ENCODE data around the gene WNK1.

The WNK1 gene

GRCh38 chr12:870378-870777 lies 118.0 kb downstream of the WNK1 start:
- DNase-seq = no peak

DNA sequence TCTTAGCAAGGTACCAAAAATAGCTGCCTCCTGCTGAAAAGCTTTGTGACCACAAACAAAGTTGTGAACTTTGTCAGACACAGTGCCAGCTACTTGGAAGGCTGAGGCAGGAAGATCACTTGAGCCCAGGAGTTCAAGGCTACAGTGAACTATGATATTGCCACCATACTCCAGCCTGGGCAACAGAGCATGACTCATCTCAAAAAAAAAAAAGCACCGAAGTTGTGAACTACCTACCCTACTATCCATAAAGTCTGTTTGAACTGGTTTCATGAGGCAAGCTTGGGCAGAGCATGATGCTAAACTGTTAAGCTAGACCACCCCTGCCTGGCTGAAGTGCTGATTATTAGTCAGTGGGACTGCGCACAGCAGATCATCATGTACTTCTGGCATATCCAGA lies 121.6 kb downstream of the WNK1 start:
- no peak for DNase-seq

DNA sequence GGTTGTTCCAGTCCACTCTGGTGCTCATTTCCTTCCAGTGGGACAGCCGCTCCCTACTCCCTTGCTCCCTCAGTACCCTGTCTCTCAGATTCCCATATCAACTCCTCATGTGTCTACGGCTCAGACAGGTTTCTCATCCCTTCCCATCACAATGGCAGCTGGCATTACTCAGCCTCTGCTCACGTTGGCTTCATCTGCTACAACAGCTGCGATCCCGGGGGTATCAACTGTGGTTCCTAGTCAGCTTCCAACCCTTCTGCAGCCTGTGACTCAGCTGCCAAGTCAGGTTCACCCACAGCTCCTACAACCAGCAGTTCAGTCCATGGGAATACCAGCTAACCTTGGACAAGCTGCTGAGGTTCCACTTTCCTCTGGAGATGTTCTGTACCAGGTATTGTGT lies 127.3 kb downstream of the WNK1 start:
- DNase-seq = no peak

GRCh38 chr12:880656-881055 lies 128.3 kb downstream of the WNK1 start:
- DNase-seq = no peak

GRCh38 chr12:884746-885414 lies 132.5 kb downstream of the WNK1 start:
- DNase-seq = no peak

GRCh38 chr12:885701-886100 lies 133.3 kb downstream of the WNK1 start:
- DNase-seq = no peak

DNA sequence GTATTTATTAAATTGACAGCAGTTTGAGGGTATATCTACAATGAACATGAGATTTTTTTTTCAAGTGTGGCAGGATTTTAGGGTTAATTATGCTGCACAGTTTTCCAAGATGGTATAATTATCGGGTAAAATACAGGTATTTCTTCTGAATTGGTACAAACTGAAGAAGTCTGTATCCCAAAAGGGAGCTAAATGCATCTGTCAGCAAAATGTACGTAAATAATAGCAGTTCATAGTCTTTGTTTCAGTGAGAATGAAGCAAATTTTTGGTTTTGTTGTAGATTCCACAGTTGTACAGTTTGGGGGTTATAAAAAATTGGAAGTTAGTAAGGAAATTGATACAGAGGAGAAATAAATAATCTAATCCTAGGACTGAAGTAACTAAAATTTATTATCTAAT lies 133.8 kb downstream of the WNK1 start:
- no peak for DNase-seq

DNA sequence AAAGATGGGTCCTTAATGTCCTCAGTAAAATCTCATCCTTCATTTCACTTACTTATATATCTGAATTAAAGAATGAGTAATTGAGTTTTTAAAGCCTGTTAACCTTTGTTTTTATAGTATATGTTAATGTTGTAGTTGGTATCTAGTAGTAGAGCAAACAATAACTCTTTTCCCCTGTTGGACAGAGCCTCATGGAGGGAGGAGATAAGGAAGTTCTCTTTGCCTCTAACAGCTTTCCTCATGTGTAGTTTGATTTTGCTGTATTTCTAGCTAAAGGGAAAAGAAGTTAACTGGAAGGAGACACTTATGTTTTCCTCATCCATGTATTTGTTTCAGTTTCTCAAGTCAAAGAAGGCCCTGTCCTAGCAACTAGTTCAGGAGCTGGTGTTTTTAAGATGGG lies 141.8 kb downstream of the WNK1 start:
- DNase-seq = no peak

DNA sequence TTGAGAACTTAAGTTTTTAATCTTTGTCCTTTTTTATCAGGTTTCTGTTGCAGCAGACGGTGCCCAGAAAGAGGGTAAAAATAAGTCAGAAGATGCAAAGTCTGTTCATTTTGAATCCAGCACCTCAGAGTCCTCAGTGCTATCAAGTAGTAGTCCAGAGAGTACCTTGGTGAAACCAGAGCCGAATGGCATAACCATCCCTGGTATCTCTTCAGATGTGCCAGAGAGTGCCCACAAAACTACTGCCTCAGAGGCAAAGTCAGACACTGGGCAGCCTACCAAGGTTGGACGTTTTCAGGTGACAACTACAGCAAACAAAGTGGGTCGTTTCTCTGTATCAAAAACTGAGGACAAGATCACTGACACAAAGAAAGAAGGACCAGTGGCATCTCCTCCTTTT lies 143.7 kb downstream of the WNK1 start:
- DNase-seq = no peak

DNA sequence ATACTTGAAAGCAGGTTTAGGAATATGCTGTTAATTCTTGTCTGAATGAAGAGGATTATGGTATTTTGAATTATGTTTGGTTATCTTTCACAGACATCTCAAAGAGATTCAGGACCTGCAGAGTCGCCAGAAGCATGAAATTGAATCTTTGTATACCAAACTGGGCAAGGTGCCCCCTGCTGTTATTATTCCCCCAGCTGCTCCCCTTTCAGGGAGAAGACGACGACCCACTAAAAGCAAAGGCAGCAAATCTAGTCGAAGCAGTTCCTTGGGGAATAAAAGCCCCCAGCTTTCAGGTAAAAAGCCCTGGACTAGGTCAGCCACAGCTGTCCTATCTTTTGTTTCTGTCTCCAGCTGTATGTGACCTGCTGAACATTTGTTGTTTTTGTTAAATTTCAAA lies 145.0 kb downstream of the WNK1 start:
- DNase-seq = no peak

DNA sequence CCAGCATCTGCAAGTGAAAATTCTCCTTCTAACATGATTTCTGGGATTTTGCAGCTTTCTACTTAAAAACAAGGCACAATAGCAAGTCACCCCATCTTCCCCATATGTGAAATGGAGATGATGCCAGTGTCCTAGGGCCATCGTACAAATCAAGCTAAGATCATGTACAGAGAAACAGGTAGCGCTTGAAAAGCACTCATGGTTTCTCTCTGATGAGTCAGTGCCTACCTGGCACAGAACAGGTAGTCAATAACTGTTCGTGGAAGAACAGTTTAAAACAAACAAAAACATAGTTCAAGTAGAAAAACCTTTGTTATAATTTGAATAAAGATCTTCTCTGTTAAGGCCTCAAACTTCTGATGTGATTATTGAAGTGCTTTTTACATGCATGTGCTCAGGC lies 150.2 kb downstream of the WNK1 start:
- DNase-seq = no peak

DNA sequence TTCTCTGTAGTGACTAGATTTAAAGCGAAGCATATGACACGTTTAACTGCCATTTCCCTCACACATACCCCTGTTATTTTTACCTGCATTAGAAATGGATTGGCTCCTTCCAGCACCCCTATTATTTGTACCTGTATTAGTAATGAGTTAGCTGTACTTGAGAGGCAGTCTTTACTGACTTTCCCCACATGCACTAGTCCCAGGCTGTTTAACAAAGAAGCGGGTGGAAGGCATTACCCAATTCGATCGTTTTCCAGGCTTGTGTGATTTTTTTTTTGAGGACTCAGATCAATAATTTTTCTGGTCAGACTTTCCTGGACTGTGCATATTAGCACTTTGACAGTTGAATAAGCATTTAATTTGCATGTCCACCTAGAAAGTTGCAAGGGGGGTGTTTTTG lies 150.7 kb downstream of the WNK1 start:
- no peak for DNase-seq

- no peak for DNase-seq
Measured at GRCh38 chr12:904010-904414, 151.6 kb downstream of the WNK1 start.

DNA sequence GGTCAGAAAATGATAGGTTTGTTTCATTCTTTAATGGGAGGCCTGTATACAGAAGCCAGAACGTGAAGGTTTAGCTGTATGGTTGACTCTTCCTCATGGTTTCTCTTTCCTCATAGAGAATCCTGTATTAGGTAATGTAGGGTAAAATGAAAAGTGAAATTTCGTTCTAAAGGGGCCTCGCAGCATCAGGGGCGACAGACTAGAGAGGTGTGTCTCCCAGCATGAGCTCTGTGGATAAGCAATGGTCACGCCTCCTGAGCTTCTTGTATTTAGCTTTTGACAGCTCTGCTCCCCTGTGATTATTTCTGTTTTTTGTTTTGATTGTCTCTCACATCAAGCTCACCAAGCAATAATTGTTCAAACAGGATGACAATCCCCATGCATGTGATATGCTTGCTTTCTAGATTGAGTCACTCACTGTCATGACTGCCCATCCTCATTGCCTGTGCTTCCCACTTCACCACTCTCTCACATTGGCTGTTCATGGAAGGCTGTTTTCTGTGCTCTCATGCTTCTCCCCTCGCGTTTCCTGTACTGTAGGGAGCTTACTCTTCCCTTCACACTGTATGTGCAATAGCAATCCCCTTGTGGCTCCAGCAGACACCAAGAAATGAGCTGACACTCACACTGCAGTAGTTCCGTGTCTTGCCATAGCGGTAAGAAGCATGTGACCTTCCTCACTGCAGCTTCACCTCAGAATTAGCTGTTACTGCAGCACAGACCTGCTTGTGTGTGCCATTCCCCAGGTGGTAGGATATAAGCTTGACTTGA lies 153.1 kb downstream of the WNK1 start:
- DNase-seq = no peak

GRCh38 chr12:906062-906585 lies 153.7 kb downstream of the WNK1 start:
- no peak for DNase-seq

DNA sequence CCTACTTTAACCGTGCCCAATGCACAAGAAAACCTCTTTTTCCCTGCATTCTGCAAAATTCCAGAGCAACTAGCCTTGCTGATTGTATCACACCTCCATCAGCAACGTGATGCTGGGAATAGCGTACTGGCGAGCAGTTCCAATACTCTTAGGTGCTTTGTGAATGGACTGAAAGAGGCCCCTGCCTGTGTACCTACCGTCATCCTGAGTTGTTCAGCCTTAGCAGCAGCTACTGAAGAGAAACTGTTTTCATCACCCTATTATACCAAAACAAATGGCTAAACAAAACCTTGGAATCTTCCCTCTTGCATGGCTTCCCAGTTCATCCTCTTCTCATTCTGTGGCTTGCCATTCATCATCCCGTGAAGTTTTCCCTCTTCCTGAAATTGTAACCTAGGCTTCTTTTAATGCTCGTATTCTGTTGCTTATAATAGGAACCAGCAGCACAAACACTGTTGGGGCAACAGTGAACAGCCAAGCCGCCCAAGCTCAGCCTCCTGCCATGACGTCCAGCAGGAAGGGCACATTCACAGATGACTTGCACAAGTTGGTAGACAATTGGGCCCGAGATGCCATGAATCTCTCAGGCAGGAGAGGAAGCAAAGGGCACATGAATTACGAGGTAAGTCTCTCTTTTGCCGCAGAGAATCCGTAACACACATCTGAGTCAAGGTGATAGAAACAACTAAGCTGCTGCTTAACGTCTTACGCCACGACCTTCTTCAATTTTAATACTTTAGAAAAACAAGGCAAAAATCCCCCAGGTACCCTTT lies 155.2 kb downstream of the WNK1 start:
- DNase-seq = no peak

DNA sequence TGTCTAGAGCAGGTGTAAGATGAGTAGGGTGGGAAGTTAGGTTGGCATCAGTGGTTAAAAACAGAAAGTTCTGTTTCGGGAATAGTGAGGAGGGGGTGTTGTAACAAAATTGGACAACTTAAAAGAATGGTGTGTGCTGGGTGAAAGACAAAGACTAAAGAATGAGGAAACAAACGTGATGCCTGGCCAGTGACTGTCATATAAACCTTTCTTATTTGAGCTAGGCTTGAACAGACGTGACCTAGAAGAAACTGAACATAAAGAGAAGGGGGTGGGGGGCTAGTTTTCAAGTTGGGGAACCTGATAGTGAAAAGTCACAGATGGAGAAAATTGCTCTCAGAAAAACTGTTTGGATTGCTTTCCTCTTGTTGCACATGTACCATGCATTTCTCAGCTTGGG lies 157.5 kb downstream of the WNK1 start:
- DNase-seq = no peak

DNA sequence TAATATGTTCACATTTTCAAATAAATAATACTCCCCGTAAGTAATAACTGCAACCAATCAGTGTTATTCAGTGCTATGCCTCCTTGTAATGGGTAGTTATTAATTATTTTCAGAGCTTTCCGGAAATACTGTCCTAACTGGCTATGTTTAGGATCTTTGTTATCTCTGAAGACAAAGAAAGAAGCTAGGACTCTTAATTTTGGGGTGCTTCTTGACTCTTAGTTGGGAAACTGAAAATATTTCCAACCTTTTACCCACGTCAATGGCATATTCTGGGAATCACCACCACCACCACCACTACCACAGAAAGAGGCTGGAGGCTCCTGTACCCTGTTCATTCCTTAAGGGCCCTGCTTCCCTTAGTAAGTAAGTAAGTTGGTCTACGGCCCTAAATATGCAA lies 158.0 kb downstream of the WNK1 start:
- DNase-seq = no peak

DNA sequence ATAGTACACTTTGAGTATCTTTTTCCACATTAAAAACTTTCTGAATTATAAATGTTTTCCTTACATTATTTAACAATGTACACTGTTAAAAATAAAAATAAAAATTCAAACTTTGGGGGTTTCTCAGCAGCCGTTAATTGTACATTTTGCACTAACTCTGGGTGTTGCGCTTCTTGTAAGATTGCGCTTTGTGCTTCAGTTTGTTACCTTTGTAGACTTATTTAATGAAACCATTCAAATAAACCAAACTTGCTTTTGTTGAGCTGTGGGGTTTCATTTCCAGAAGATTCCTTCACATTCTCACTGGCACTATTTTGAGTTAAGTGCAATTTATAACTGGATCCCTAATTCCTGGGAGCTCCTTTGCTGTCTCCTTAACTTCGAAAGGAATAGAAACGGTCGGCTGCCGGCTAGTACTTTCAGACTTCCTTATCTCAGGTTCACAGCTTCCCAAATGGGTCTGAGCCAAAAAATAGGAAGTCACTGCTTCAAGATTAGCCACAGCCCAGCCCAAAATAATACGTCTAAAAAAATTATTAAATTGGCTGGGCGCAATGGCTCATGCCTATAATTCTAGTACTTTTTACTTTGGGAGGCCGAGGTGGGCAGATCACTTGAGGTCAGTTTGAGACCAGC lies 158.9 kb downstream of the WNK1 start:
- no peak for DNase-seq

GRCh38 chr12:912466-913235 lies 160.3 kb downstream of the WNK1 start:
- no peak for DNase-seq

DNA sequence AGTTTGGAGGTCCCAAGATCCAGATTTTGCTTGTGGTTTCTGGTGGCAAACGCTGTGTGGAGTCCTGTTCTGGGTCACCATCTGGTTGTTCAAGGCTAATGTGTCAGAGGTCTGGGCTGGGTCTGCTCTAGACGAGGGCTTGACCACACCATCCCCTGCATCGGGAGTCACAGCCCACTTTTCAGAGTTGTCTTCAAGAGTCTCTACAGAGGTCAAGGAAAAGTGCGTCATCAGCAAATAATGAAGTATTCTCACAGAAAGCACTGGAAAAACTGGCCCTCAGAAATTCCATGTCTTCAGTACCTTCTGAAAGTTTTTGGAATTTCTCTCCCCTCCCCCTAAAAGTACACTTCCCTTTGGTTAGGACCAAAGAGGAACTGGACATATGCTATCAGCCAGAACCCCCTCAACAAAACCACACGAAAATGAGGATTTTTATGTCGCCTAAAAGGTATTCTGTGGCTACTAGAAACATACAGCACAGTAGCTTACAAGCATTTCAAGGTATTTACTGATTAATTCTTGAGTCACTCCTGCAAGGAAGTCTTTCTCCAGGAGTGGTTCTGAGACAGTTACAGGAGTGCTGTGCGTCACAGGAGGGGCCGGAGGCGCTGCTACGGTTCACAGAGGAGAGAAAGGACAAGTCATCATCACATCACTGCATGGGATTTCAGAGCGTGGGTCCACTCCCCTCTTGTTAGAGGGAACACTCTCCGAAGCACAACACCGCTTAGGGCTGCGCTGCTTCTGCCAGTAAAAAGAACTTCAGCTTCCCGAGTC lies 161.7 kb downstream of the WNK1 start:
- DNase-seq = no peak

- no peak for DNase-seq
Measured at GRCh38 chr12:915090-915489, 162.7 kb downstream of the WNK1 start.
